BE2C (cell line): ENCODE results near the gene NR5A1.

Experiments used
- DNase-seq: peaks from one replicate; pipeline ENCODE4 v3.0.0-alpha.2; 2020
- H3K27me3 ChIP-seq: fragments of 250-450 bp; sonication (Bioruptor Pico); 2 replicates; pipeline ENCODE4 v1.5.1; 2020; ENCODE audit warnings: mild to moderate bottlenecking
- H3K36me3 ChIP-seq: fragments of 250-450 bp; sonication (Bioruptor Pico); 2 replicates; pipeline ENCODE4 v1.5.1; 2020; ENCODE audit warnings: mild to moderate bottlenecking
- H3K4me1 ChIP-seq: fragments of 250-450 bp; sonication (Bioruptor Pico); 2 replicates; pipeline ENCODE4 v1.5.1; 2020
- H3K4me3 ChIP-seq: 2 replicates; pipeline ENCODE4 v1.5.1; 2011; ENCODE audit warnings: low read depth, low read length
- H3K9me3 ChIP-seq: fragments of 250-450 bp; sonication (Bioruptor Pico); 2 replicates; pipeline ENCODE4 v1.5.1; 2020
- CTCF ChIP-seq: IDR thresholded peaks from 2 replicates; pipeline ENCODE4 v1.5.1; 2012; ENCODE audit warnings: mild to moderate bottlenecking, low read depth, low read length

Gene NR5A1

GRCh38 chr9:124490004-124490403 is 17.2 kb downstream of the NR5A1 start:
- DNase-seq: no peak
- no peaks in the 10 kb centered on the region for H3K27me3 ChIP-seq
- H3K36me3 ChIP-seq: no peaks in the 10 kb centered on the region
- TF ChIP-seq CTCF: no peak
- no peak overlapping the region for H3K4me3 ChIP-seq
- H3K4me1 ChIP-seq: no peaks in the 10 kb centered on the region
- no peaks in the 10 kb centered on the region for H3K9me3 ChIP-seq

GRCh38 chr9:124489222-124489621 is 18.0 kb downstream of the NR5A1 start:
- H3K4me3 ChIP-seq: no peak overlapping the region
- H3K4me1 ChIP-seq: no peaks in the 10 kb centered on the region
- no peak for TF ChIP-seq CTCF
- no peaks in the 10 kb centered on the region for H3K27me3 ChIP-seq
- no peaks in the 10 kb centered on the region for H3K9me3 ChIP-seq
- no peak for DNase-seq
- H3K36me3 ChIP-seq: no peaks in the 10 kb centered on the region

GRCh38 chr9:124488641-124489210 is 18.5 kb downstream of the NR5A1 start:
- DNase-seq: no peak
- no peaks in the 10 kb centered on the region for H3K27me3 ChIP-seq
- H3K36me3 ChIP-seq: no peaks in the 10 kb centered on the region

GRCh38 chr9:124487260-124488182 is 19.7 kb downstream of the NR5A1 start:
- H3K9me3 ChIP-seq: no peaks in the 10 kb centered on the region
- TF ChIP-seq CTCF: no peak

More at GRCh38 chr9:124488641-124489210, 18.5 kb downstream of the NR5A1 start:
- no peak for TF ChIP-seq CTCF
- Histone ChIP-seq H3K4me1 (no peaks in the 10 kb centered on the region), H3K4me3 (no peak overlapping the region), H3K9me3 (no peaks in the 10 kb centered on the region)

GRCh38 chr9:124486778-124487259 is 20.4 kb downstream of the NR5A1 start:
- Histone ChIP-seq H3K4me1 (no peaks in the 10 kb centered on the region; the same call in 1 of the 2 replicates), H3K4me3 (no peak overlapping the region), H3K27me3 (no peaks in the 10 kb centered on the region), H3K36me3 (no peaks in the 10 kb centered on the region), H3K9me3 (no peaks in the 10 kb centered on the region)
- DNase-seq: no peak
- no peak for TF ChIP-seq CTCF

More at GRCh38 chr9:124487260-124488182, 19.7 kb downstream of the NR5A1 start:
- Histone ChIP-seq H3K36me3 (no peaks in the 10 kb centered on the region), H3K27me3 (no peaks in the 10 kb centered on the region), H3K4me3 (no peak overlapping the region), H3K4me1 (no peaks in the 10 kb centered on the region)
- DNase-seq: no peak

- Histone ChIP-seq H3K36me3 (no peaks in the 10 kb centered on the region), H3K4me3 (no peak overlapping the region), H3K4me1 (no peaks in the 10 kb centered on the region; the same call in 1 of the 2 replicates), H3K9me3 (no peaks in the 10 kb centered on the region), H3K27me3 (no peaks in the 10 kb centered on the region)
- TF ChIP-seq CTCF: no peak
- no peak for DNase-seq
These were observed 21.3 kb downstream of the NR5A1 start for GRCh38 chr9:124485936-124486335.
